Non-pigmented ciliary epithelial cell (primary cell): Measurements from ENCODE around the gene RABGAP1L.
"Not testable (repeated sequence)": the region's sequence is repeated elsewhere in the genome, so short reads cannot be mapped to it uniquely, and the experiment has no call there.

Experiments used
- DNase-seq: peaks from one replicate; pipeline ENCODE4 v3.0.0-alpha.2; 2010; ENCODE audit warnings: low read depth

The RABGAP1L gene

DNA sequence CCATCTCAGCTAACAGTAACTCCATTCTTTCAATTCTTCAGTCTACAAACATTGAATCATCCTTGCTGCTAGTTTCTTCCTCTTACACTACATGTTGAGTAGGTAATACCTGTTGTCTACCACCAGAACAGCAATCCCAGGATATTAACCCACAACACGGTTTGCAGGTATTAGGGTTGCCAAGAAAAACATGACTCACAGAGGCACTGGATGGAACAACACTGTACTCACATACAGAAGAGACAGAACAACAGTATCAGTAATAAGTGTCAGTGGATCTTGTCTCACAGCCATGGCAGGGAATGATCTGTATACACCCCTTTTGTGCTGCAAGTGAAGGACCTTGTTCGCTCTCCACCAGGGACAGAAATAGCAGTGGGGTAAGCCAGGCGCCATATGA, 500.5 kb downstream of the RABGAP1L start:
- peak; percentile 32 for DNase-seq

DNA sequence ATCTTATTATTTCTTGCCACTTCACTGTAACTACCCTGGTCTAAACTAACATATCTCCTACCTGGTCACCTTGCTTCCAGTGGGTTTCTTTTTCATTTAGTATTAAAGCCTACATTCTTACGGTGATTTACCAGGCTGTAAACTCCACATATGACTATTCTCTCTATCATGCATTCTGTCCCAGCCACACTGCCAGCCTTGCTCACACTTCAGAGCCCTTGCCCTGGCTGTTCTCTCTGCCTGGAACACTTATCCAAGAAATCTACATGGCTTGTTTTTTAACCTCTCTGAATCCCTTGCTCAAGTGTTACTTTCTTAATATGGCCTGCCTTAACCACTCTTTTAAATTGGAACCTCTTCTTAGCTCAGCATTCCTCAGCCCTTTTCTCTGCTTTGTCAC, 501.2 kb downstream of the RABGAP1L start:
- DNase-seq = no peak

DNA sequence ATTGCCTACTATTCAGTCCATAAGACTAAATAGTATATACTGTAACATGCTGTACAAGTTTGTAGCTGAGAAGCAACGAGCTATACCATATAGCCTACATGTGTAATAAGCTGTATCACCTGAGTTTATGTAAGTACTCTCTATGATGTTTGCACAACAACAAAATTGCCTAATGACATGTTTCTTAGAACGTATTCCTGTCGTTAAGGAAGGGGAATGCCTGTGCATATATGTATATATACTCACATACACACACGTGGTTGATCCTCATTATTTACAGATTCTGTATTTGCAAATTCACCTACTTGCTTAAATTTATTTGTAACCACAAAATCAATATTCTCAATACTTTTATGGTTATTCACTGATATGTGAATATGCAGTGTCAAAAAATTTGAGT, 504.0 kb downstream of the RABGAP1L start:
- no peak for DNase-seq

DNA sequence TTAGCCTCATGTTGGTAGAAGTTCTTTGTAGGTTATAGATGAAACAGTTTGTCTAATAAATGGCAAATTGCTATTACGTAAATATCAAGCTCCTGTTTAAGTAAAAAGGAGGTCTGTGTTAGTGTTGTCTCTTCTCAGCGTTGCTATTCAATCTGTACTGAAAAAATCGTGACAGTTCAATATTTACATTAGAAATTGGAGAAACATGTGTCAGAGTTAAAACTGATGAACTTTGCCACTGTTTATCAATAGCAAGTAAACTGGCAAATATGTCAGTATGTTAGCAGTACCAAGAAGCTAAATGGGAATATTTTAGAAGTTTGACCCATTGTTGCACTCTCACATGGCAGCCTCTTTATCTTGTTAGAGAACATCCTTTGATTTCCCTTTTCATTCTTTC, 506.9 kb downstream of the RABGAP1L start:
- no peak for DNase-seq

DNA sequence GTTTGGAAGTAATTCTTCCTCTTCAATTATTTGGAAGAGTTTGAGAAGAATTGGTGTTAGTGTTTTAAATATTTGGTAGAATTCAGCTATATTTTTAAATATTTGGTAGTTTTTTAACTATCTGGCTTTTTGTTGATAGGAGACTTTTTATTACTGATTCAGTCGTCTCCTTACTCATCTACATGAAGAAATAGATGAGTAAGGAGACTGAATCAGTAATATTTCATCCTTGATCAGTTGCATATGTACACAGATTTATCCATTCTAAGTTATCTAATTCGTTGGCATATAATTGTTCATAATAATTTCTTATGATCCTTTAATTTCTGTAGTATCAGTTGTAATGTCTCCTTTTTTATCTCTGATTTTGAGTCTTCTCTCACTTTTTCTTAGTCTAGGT, 512.5 kb downstream of the RABGAP1L start:
- DNase-seq = no peak

DNA sequence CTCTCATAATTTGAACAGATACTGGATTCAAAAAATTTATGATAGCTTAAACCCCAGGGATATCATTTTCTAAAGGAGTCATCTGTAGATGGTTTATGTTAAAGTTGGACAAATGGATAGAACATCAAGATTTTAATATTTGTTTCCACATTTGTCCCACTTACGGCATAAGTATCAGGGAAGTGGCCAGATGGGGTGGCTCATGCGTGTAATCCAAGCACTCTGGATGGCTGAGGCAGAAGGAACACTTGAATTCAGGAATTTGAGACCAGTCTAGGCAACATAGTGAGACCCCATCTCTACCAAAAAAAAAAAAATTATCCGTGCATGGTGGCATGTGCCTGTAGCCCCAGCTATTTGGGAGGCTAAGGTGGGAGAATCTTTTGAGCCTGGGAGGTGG, 517.5 kb downstream of the RABGAP1L start:
- DNase-seq = no peak

DNA sequence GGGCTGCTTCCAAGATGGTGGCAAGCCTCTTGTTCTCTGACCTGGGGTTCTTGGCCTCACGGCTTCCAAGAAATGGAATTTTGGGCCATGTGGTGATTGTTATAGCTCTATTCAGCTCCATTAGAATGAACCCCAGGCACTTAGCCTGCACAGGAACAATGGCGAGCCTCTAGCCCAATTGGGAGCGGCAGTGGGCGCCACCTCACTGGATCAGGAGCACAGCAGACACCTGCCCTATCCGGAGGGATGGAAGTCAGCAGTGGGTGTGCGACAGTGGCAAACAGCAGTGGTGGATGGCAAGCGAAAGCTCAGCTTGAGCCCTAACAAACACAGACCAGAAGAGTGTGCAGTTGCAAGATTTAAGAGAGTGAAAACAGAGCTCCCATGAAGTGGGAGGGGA, 519.3 kb downstream of the RABGAP1L start:
- DNase-seq = no peak

DNA sequence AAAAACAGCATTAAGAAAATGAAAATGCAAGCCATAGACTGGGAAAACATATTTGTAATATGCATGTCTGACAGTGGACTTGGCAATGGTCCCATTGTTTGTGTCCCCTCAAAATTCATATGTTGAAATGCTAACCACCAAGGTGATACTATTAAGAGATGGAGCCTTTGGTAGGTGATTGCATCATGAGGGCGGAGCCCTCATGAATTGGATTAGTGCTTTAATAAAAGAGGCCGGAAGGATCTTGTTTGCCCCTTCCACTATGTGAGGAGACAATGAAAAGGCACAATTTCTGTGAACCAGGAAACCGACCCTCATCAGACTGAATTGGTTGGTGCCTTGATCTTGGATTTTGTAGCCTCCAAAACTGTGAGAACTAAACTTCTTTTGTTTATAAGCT, 520.8 kb downstream of the RABGAP1L start:
- DNase-seq = no peak

DNA sequence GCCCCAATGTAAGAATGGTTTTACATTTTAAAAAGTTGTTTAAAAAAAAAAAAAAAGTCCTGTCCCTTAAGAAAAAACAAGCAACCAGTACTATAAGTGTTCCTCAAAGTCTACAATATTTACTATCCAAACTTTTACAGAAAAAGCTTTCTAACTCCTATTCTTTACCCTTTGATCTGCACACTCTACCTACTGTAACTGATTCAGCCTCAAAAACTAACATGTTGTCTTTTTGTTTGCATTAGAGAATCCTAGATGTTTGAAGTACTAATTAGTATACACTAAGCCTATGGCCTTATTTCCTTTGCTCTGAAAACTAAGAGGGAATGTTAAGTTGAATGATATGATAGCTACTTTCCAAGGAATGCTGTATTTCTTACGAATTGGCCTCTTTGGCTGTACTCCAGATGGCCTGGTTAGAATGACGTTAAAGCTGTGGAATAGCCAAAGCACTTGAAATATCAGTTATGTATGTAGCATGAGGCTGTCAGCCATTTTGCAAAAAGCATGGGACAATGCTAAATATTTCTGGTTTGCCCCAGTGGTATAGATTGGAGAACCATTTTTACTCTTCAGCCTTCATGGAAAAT, 523.2 kb downstream of the RABGAP1L start:
- DNase-seq = peak; percentile 31

DNA sequence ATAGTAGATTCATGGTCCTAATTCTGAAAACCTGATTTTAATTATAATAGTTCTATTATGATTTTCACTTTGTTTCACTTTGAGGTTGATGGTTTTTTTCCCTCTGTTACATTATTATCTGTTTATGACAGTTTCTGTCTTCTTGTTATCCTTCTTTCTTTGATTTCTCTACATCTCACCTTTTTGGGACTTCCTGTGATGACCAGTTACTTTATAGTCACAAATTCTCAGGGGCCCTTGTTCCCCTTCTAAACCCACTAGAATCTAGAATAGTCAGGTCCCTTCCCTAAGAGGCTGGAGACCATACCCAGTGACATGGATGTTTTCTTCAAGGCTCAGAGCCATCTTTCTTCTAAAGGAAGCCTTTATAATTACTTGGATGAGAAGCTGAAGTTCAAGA, 526.9 kb downstream of the RABGAP1L start:
- no peak for DNase-seq

DNA sequence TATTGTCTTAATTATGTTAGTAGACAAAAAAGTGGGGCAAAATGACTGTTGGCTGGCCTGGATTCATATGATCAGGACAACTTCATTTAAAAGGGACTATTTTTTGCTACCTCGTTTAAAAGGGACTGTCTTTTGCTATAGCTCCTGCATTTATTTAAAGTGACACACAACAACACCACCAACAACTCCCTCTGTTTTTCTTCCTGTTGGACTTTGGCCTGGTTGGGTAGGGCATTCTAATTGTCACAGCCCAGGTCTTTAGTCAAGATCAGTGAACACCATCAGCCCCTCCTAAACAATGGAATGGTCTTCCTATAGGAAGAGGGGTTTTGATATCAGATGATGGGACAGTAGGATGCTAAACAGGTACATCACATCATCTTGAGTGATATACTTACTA, 530.2 kb downstream of the RABGAP1L start:
- no peak for DNase-seq

DNA sequence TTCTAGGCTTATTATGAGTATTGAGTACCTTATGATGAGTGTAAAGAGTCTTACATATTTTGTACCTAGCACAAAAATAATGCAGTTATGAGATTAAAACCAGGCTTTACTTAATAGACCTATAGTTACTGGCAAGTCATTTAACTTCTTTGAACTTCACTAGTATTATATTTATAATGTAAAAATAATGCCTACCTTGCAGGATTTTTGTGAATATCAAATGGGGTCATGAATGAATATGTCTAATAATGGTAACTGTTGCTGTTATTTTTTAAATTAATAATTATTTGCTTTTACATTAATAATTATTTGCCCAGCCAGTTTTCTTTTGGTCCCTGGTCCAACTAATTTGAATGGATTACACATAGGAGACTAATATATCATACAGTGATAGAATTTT, 530.9 kb downstream of the RABGAP1L start:
- DNase-seq = no peak

DNA sequence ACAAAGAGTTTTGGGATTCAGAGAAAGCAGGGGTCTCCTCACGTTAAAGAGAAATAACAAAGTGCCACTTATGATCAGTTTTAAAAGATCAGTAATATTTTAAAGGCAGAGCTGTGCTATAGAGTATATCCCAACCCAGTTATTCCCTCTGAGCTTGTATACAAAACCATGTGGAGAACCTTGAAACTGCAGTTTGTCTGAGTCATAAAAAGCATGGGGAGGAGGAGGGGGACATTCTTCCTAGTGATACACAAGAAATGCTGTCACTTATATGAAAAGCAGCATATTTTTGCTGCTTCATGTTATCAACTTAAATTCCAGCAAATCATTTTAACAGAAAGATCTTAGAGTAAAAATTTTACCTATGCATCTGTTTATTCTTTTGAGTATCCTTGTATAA, 533.0 kb downstream of the RABGAP1L start:
- DNase-seq = peak; percentile 26

DNA sequence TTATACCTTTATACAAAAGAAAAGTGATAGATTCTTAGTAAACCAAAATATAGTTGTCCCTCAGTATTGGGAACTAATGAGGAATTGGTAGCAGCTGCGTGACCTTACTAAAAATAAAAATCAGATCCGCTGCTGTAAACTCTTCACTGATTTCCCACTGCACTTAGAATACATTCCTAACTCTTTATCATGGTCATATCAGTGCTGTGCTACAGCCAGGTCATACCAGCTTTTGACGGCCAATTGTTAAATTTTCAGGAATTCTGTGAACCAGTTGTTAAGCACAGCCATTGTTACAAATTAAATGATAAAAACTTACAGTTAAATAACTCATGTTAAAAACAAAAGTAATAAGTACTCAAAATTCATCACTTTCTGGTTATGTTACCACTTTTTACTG, 533.8 kb downstream of the RABGAP1L start:
- no peak for DNase-seq

DNA sequence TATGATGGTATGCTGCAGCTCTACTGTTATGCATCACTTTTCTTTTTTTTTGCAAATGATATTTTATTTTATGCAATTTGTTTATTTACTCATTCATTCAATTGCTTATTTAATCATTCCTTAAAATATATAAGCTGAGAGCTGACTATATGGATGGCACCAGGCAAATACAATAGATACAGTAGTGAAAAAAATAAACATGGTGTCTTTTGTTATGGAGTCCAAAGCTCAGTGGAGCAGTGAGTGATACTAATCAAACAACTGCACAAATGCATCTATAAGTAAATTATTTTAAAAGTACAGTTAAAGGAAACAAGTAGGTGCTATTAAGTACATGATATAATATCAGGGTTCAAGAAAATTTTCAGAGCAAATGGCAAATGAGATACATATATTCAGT, 534.2 kb downstream of the RABGAP1L start:
- DNase-seq = not testable (repeated sequence)

DNA sequence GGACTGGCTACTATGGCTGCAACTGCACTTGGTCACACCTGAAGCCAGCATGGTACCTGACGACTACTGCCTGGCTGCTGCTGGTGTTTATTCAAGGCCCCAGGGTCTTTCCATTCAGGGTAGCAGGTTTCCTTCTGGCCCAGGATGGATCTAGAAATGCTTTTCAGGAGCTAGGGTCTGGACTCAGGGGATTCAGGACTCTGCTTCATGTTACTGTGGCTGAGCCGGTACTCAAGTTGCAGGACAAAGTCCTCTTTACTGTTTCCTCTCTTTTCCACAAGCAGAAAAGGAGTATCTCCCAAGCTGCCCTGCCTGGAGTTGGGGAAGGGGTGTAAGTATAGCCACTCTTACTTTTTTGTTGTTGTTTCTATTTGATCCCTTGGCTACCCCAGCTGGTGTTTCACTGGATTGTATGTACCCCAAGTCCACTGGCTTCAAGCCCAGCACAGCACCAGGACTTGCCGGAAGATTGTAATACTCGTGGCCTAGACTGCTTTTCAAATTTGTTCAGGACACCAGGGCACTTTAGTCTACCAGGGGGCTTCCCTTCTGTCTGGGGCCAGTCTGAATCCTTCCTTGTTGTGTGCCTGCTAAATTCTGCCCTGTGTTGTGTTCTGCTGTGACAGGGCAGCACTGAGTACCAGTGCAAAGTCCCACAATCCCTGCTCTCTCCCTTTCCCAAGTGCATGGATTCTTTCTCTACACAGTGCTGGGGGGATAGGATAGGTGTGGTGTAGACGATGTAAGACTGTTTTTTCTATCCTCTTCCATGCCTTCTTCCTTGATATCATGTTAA, 536.9 kb downstream of the RABGAP1L start:
- DNase-seq = no peak

DNA sequence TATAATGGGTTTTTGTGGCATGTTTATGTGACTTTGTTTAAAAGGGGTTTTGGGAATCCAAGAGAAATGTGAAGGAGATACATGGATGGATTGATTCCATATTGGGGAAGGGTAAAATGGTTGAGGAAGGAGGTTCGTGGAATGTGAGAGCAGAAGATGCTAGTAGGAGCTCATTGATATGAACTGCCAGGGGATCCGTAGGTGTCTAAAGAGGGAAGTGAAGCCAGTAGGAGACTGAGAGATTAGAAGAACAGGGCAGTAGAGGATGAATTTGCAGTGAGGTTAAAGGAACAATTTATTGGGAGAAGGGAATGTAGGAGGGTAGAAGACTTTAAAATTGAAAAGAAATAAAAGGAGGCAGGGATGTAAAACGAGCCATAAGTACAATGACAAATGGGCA, 541.0 kb downstream of the RABGAP1L start:
- DNase-seq = no peak

DNA sequence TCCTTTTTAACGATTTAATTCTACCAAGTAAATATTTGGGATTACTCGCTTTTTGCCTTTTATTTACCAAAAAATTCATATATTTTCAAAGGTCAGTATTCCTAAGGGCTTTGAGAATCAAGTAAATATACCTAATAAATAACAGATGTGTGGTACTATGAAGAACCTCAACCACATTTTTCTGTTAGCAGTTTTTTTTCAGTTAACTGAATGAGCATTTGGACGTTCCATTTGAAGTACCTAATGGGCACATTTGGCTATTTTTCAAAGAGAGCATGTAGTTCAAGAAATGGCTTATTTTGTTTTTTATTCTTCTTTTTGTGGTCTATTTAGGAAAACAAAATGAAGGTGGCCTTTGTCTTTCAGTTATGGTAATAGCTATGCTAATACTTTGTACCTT, 541.5 kb downstream of the RABGAP1L start:
- DNase-seq = no peak

DNA sequence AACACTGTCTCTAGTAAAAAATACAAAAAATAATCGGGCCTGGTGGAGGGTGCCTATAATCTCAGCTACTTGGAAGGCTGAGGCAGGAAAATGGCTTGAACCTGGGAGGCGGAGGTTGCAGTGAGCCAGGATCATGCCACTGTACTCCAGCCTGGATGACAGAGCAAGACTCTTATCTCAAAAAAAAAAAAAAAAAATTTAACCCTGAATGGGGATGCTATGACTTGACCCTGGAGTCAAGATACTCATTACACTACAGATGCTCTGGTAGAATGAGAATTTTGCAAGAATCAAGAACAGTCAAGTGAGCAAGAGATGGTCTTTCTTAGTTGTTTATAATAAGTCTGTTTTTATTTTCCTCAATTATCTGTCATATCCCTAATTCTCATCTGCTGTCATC, 542.2 kb downstream of the RABGAP1L start:
- no peak for DNase-seq

DNA sequence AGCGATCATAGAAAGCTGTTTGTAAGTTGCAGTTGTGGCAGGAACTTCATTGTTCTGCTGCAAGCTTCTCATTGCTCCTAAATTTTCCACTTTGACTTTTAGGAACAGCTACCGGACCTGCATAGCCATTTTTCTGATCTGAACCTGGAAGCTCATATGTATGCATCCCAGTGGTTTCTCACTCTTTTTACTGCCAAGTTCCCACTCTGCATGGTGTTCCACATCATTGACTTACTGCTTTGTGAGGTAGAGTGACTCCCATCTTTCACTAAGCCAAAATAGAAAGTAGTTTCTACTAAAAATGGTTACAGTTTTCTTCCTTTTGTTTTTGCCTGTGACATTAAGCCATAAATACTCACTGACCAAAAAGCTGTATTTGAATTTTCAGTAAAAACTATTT, 542.7 kb downstream of the RABGAP1L start:
- no peak for DNase-seq

DNA sequence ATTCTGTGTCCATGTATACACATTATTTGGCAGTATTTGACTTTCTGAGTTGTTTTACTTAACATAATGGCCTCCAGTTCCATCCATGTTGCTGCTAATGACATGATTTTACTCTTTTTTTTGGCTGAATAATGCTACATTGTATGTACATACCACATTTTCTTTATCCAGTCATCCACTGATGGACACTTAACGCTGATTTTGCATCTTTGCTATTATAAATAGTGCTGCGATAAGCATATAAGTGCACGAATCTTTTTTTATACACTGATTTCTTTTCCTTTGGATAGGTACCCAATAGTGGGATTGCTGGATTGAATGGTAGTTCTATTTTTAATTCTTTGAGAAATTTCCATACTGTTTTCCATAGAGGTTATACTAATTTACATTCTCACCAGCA, 544.0 kb downstream of the RABGAP1L start:
- DNase-seq = no peak

DNA sequence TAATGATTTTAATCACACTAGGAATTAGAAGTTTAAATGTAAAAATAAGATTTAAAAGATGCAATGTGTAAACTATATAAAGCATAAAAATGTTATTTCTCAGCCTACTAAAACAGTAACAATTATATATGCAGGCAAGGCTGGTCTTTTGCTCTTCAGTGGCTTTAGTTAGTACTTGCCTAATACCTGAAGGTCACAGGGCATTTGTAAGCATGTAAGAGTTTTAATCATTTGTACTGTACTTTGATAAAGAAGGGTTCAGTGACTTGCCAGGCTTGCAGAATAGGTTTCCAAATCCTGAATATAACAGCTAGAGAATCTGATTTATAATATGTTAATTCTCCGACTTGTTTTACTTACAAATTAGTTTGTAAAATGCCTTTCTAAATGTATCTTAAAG, 545.0 kb downstream of the RABGAP1L start:
- no peak for DNase-seq

DNA sequence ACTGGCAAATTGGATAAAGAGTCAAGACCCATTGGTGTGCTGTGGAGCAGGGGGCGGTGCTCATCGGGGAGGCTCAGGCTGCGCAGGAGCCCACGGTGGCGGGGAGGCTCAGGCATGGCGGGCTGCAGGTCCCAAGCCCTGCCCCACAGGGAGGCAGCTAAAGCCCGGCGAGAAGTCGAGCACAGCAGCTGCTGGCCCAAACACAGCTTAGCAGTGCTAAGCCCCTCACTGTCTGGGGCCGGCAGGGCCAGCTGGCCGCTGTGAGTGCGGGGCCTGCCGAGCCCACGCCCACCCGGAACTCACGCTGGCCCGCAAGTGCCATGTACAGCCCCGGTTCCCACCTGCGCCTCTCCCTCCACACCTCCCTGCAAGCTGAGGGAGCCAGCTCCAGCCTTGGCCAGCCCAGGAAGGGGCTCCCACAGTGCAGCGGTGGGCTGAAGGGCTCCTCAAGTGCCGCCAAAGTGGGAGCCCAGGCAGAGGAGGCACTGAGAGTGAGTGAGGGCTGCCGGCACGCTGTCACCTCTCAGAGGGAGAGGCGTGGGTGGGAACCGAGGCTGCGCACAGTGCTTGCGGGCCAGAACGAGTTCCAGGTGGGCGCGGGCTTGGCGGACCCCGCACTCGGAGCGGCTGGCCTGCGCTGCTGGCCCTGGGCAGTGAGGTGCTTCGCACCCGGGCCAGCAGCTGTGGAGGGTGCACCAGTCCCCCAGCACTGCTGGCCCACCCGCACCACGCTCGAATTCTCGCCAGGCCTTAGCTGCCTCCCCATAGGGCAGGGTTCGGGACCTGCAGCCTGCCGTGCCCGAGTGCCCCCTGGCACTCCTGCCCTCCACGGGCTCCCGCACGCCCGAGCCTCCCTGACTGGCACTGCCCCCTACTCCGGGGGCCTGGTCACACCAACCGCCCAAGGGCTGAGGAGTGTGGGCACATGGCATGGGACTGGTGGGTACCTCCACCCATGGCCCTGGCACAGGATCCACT, 551.8 kb downstream of the RABGAP1L start:
- no peak for DNase-seq
